K562 (cell line): ENCODE results near the gene LHX3. TPM values are rescaled to one million over a fixed set of nuclear protein-coding genes. Genes with fewer than 3 reads are reported as not detected.
A peak's percentile ranks its signal among the peaks of the same experiment; 100 is the strongest.

ENCODE experiments used
- HEY1 ChIP-seq: fragments of 250-450 bp; sonication (Bioruptor Pico); IDR thresholded peaks from 2 replicates; pipeline ENCODE4 v1.5.0; 2020; ENCODE audit warnings: mild to moderate bottlenecking, moderate library complexity, borderline replicate concordance
- KLF6 ChIP-seq: fragments of 250-450 bp; sonication (Bioruptor Pico); IDR thresholded peaks from 2 replicates; pipeline ENCODE4 v1.4.0; 2020; ENCODE audit warnings: mild to moderate bottlenecking, moderate library complexity, borderline replicate concordance
- NCOA2 ChIP-seq, 2 experiments: fragments of 450-650 bp; IDR thresholded peaks; 2 replicates each; pipeline ENCODE4 v1.6.1; 2018; ENCODE audit warnings: mild to moderate bottlenecking in 2 of 2, moderate library complexity in 1 of 2; ENCODE audit not compliant: partially characterized antibody in 2 of 2
- PHF8 ChIP-seq: fragments of 200-600 bp; sonication (generic); IDR thresholded peaks from 2 replicates; pipeline ENCODE4 v1.6.1; 2012; ENCODE audit warnings: mixed run types, mild to moderate bottlenecking, inconsistent platforms, low read length, moderate library complexity, borderline replicate concordance
- PTRF ChIP-seq: fragments of 450-650 bp; IDR thresholded peaks from 2 replicates; pipeline ENCODE4 v1.6.1; 2016; ENCODE audit warnings: mild to moderate bottlenecking, missing genetic modification characterization, missing compliant biosample characterization
- SETDB1 ChIP-seq: IDR thresholded peaks from one replicate; pipeline ENCODE4 v1.6.1; 2012; ENCODE audit warnings: low read length, control low read depth, inconsistent platforms
- SMAD4 ChIP-seq: fragments of 250-450 bp; sonication (Bioruptor Pico); conservative IDR thresholded peaks from 2 replicates; pipeline ENCODE4 v1.8.0; 2021; ENCODE audit warnings: inconsistent platforms, mild to moderate bottlenecking, moderate library complexity
- SMARCA4 ChIP-seq: fragments of 450-650 bp; IDR thresholded peaks from 2 replicates; pipeline ENCODE4 v1.6.1; 2016
- STAT6 ChIP-seq: sonication (generic); formaldehyde crosslinking; IDR thresholded peaks from 2 replicates; pipeline ENCODE4 v1.8.1; 2023; ENCODE audit warnings: mild to moderate bottlenecking, missing genetic modification reagents
- TCF7 ChIP-seq: sonication (generic); IDR thresholded peaks from 2 replicates; pipeline ENCODE4 v1.6.1; 2016; ENCODE audit warnings: antibody characterized with exemption, borderline replicate concordance
- VEZF1 ChIP-seq: fragments of 200-800 bp; sonication (Bioruptor generic); IDR thresholded peaks from 2 replicates; pipeline ENCODE4 v1.6.1; 2017; ENCODE audit warnings: missing genetic modification characterization, missing compliant biosample characterization
- ZBED1 ChIP-seq: IDR thresholded peaks from 2 replicates; pipeline ENCODE4 v1.6.1; 2014
- ZBTB12 ChIP-seq: fragments of 250-450 bp; sonication (Bioruptor Pico); IDR thresholded peaks from 2 replicates; pipeline ENCODE4 v1.4.0; 2020
- ZNF217 ChIP-seq: sonication (generic); formaldehyde crosslinking; IDR thresholded peaks from 2 replicates; pipeline ENCODE4 v1.8.0; 2022; ENCODE audit warnings: mild to moderate bottlenecking, missing genetic modification reagents
- ZNF518B ChIP-seq: fragments of 250-450 bp; sonication (Bioruptor Pico); IDR thresholded peaks from 2 replicates; pipeline ENCODE4 v1.5.0; 2021; ENCODE audit warnings: mild to moderate bottlenecking, moderate library complexity
- ZNF583 ChIP-seq: fragments of 250-450 bp; sonication (Bioruptor Pico); IDR thresholded peaks from 2 replicates; pipeline ENCODE4 v1.4.0; 2020
- polyA plus RNA-seq, 8 experiments: library from polyadenylated mRNA; depleted of rRNA in 4 of 8; stranded (reverse) in 5 of 8; unstranded in 3 of 8; fragments of >200 nt; fragmentation: Nextera tagmentation in 2 of 8; fragmentation: Illumina TruSeq in 1 of 8; extraction: Ambion mirVana in 2 of 8; extraction: Trizol in 1 of 8; gene quantifications; 2 replicates each; pipeline versions ENCODE4 v1.2.1 to v1.2.3, GENCODE V29; 2011 to 2014; ENCODE audit warnings: inconsistent platforms in 1 of 8, missing spikeins in 1 of 8
- total RNA-seq, 7 experiments: library from RNA; depleted of rRNA in 6 of 7; stranded (reverse); fragments of >200 nt in 6 of 7; fragmentation: Illumina TruSeq in 2 of 7; extraction: Trizol in 2 of 7; gene quantifications; 2 replicates each; pipeline versions ENCODE4 v1.2.1 to v1.2.3, GENCODE V29; 2011 to 2021; ENCODE audit warnings: low replicate concordance in 1 of 7

Gene LHX3
- total and polyA plus RNA-seq, 9 of the 15 experiments (the other 6 are each of a cell fraction or from before 2014, with no cell fraction given) = 0.09 TPM; not detected in 8

GRCh38 chr9:136207616-136208015, 2.7 kb upstream of the LHX3 start (continued):
- TF ChIP-seq ZNF217 (CRISPR knock-in tag) = no peak
- no peak for TF ChIP-seq ZBTB12 (CRISPR knock-in tag)
- no peak for TF ChIP-seq STAT6 (CRISPR knock-in tag)
- TF ChIP-seq HEY1 (CRISPR knock-in tag) = no peak
- peak; percentile 55 for TF ChIP-seq SMAD4 (CRISPR knock-in tag)
- TF ChIP-seq TCF7 = no peak
- no peak for TF ChIP-seq ZNF518B (CRISPR knock-in tag)
- no peak for TF ChIP-seq NCOA2 (IDR thresholded peaks at IDR 0.05; ENCODE audit: partially characterized antibody in 2 of 2)
- no peak for TF ChIP-seq PTRF
- TF ChIP-seq ZBED1 = no peak
- no peak for TF ChIP-seq SETDB1
- TF ChIP-seq KLF6 (CRISPR knock-in tag) = 0 out of 2 replicates have a peak, but pooled peaks have one; percentile 6
- TF ChIP-seq VEZF1 = no peak
- no peak for TF ChIP-seq SMARCA4
- no peak for TF ChIP-seq PHF8
- TF ChIP-seq ZNF583 = 0 out of 2 replicates have a peak, but pooled peaks have one; percentile 38
- TF ChIP-seq, all 486 proteins: peak for 4
